Right atrium auricular region (tissue), 2 donors: ENCODE results near the gene PDE4D. TPM values are rescaled to one million over a fixed set of nuclear protein-coding genes. Genes with fewer than 3 reads are reported as not detected.
A peak's percentile ranks its signal among the peaks of the same experiment; 100 is the strongest.

Experiments
- DNase-seq: peaks from one replicate; pipeline ENCODE4 v3.0.0-alpha.2; 2019; ENCODE audit warnings: low spot score
- H3K27ac ChIP-seq, 2 donors: fragments of 200-600 bp; sonication (generic); 1 replicate in 1 of 2; 2 replicates in 1 of 2; pipeline ENCODE4 v1.5.1; 2016 to 2019
- H3K27me3 ChIP-seq, 2 donors: fragments of 200-600 bp; sonication (generic); one replicate each; pipeline versions ENCODE4 v1.5.1 to v1.6.0; 2017 to 2019
- H3K36me3 ChIP-seq: fragments of 200-600 bp; sonication (generic); one replicate; pipeline ENCODE4 v1.5.1; 2016
- H3K4me1 ChIP-seq, 2 donors: fragments of 200-600 bp; sonication (generic); one replicate each; pipeline versions ENCODE4 v1.5.1 to v1.6.0; 2017 to 2019
- H3K4me3 ChIP-seq, 2 donors: fragments of 200-600 bp; sonication (generic); 1 replicate in 1 of 2; 2 replicates in 1 of 2; pipeline ENCODE4 v1.5.1; 2017 to 2019; ENCODE audit warnings: mild to moderate bottlenecking in 1 of 2, moderate library complexity in 1 of 2
- H3K9me3 ChIP-seq, 2 donors: fragments of 200-600 bp; sonication (generic); one replicate each; pipeline ENCODE4 v1.5.1; 2019
- total RNA-seq, 2 donors: library from RNA; depleted of rRNA; stranded (reverse); fragments of >200 nt; gene quantifications; one replicate each; pipeline ENCODE4 v1.1.0, GENCODE V29; 2016
- TF ChIP-seq, protein P1 (sequence below), 2 donors: fragments of 200-600 bp; sonication (generic); IDR thresholded peaks; one replicate each; pipeline ENCODE4 v1.5.1; 2019; ENCODE audit warnings: antibody characterized with exemption in 2 of 2

Gene PDE4D
- total RNA-seq, 2 donors from 2014 or later: 43.3 to 44.0 TPM

GRCh38 chr5:59149827-59150226 is 743.7 kb downstream of the PDE4D start:
- Histone ChIP-seq H3K4me3 (no peak overlapping the region), H3K27ac (no peak overlapping the region), H3K27me3 (no peaks in the 10 kb centered on the region), H3K36me3 (no peaks in the 10 kb centered on the region), H3K4me1 (no peaks in the 10 kb centered on the region), H3K9me3 (no peaks in the 10 kb centered on the region)
- DNase-seq: no peak
- TF ChIP-seq, protein P1, sequence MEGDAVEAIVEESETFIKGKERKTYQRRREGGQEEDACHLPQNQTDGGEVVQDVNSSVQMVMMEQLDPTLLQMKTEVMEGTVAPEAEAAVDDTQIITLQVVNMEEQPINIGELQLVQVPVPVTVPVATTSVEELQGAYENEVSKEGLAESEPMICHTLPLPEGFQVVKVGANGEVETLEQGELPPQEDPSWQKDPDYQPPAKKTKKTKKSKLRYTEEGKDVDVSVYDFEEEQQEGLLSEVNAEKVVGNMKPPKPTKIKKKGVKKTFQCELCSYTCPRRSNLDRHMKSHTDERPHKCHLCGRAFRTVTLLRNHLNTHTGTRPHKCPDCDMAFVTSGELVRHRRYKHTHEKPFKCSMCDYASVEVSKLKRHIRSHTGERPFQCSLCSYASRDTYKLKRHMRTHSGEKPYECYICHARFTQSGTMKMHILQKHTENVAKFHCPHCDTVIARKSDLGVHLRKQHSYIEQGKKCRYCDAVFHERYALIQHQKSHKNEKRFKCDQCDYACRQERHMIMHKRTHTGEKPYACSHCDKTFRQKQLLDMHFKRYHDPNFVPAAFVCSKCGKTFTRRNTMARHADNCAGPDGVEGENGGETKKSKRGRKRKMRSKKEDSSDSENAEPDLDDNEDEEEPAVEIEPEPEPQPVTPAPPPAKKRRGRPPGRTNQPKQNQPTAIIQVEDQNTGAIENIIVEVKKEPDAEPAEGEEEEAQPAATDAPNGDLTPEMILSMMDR (IDR thresholded peaks at IDR 0.05): no peak

DNA sequence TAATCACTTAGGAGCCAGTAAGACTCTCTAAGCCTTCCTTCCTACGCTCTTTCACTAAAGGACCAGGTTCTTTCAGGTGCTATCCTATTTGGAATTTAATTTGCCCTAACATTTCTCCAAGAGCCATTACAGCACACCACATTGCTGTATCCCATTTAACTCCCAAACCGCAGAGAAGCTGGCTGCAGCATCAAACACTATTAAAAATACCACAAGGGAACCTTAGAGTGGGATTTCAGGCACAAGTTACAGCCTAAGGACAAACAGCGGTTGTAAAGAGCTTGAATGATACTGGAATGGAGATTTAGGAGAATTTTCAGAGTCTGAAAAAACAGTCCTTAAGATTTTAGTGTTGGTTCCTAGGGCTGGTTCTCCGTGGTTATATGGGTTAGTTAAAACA is 744.3 kb downstream of the PDE4D start:
- H3K4me1 ChIP-seq: no peaks in the 10 kb centered on the region
- no peak overlapping the region for H3K27ac ChIP-seq
- no peaks in the 10 kb centered on the region for H3K36me3 ChIP-seq
- no peak for DNase-seq
- no peaks in the 10 kb centered on the region for H3K9me3 ChIP-seq
- no peak overlapping the region for H3K4me3 ChIP-seq
- H3K27me3 ChIP-seq: no peaks in the 10 kb centered on the region
- TF ChIP-seq, protein P1 (IDR thresholded peaks at IDR 0.05): no peak

GRCh38 chr5:59146729-59147128 is 746.8 kb downstream of the PDE4D start:
- TF ChIP-seq, protein P1 (IDR thresholded peaks at IDR 0.05): no peak
- Histone ChIP-seq H3K27ac (no peak overlapping the region), H3K36me3 (no peaks in the 10 kb centered on the region), H3K9me3 (no peaks in the 10 kb centered on the region), H3K4me1 (no peaks in the 10 kb centered on the region), H3K27me3 (no peaks in the 10 kb centered on the region), H3K4me3 (no peak overlapping the region)
- no peak for DNase-seq

- TF ChIP-seq, protein P1 (IDR thresholded peaks at IDR 0.05): no peak
- Histone ChIP-seq H3K4me1 (no peaks in the 10 kb centered on the region), H3K27ac (peak overlapping the region; percentile 47 to 67), H3K9me3 (no peaks in the 10 kb centered on the region), H3K27me3 (no peaks in the 10 kb centered on the region), H3K4me3 (no peak overlapping the region), H3K36me3 (no peaks in the 10 kb centered on the region)
- no peak for DNase-seq
Observed at GRCh38 chr5:59143926-59144333, 749.6 kb downstream of the PDE4D start.

- H3K4me1 ChIP-seq: no peaks in the 10 kb centered on the region
Observed at GRCh38 chr5:59142927-59143326, 750.6 kb downstream of the PDE4D start.

DNA sequence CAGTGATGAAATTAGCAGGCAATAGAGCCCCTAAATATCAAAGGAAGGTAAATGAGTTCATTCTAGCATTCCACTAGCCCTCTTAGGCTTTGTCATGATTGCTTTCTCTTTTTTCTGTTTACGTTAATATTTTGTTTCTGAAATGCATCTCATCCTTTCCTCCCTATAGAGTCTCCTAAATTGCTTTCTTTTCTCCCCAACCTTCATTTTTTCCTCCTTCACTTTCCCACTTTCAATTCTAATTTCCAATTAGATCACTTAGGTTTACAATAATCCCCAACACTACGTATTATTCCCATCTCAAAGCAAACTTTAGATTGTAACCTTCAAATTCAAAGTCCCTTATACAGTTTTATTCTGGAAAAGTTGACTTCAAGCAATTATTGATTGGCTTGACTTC is 751.4 kb downstream of the PDE4D start:
- H3K9me3 ChIP-seq: no peaks in the 10 kb centered on the region
- TF ChIP-seq, protein P1 (IDR thresholded peaks at IDR 0.05): no peak
- H3K36me3 ChIP-seq: no peaks in the 10 kb centered on the region
- H3K27me3 ChIP-seq: no peaks in the 10 kb centered on the region
- H3K4me3 ChIP-seq: no peak overlapping the region
- H3K27ac ChIP-seq: no peak overlapping the region
- no peaks in the 10 kb centered on the region for H3K4me1 ChIP-seq
- no peak for DNase-seq

More at GRCh38 chr5:59142927-59143326, 750.6 kb downstream of the PDE4D start:
- Histone ChIP-seq H3K36me3 (no peaks in the 10 kb centered on the region), H3K4me3 (no peak overlapping the region), H3K9me3 (no peaks in the 10 kb centered on the region), H3K27me3 (no peaks in the 10 kb centered on the region), H3K27ac (peak overlapping the region; percentile 47 to 67)
- TF ChIP-seq, protein P1 (IDR thresholded peaks at IDR 0.05): no peak
- no peak for DNase-seq
